GM12891 (cell line): ENCODE measurements around the gene OR10AG1.

Source experiments
- DNase-seq: peaks from one replicate; pipeline ENCODE4 v3.0.0; 2011; ENCODE audit warnings: low spot score; ENCODE audit not compliant: insufficient read length
- FAIRE-seq: peaks from 2 replicates; lab custom pipeline; 2011; peaks lifted over from hg19 to GRCh38; lab: Jason Lieb, UNC
- PAX5 ChIP-seq: IDR thresholded peaks from 2 replicates; pipeline ENCODE4 v1.6.1; 2011; ENCODE audit warnings: low read length, moderate library complexity, mild to moderate bottlenecking; ENCODE audit not compliant: insufficient read depth, severe bottlenecking
- POLR2A ChIP-seq: IDR thresholded peaks from 2 replicates; pipeline ENCODE4 v1.6.1; 2011; ENCODE audit warnings: low read depth, low read length, control low read depth
- POLR2AphosphoS5 ChIP-seq: IDR thresholded peaks from 2 replicates; pipeline ENCODE4 v1.6.1; 2011; ENCODE audit warnings: low read depth, low read length, control low read depth
- POU2F2 ChIP-seq: IDR thresholded peaks from 2 replicates; pipeline ENCODE4 v1.6.1; 2011; ENCODE audit warnings: low read depth, mild to moderate bottlenecking, control low read depth, low read length, moderate library complexity
- SPI1 ChIP-seq: IDR thresholded peaks from 2 replicates; pipeline ENCODE4 v1.6.1; 2011; ENCODE audit warnings: low read depth, low read length, control low read depth
- TAF1 ChIP-seq: IDR thresholded peaks from 2 replicates; pipeline ENCODE4 v1.6.1; 2011; ENCODE audit warnings: low read depth, low read length, control low read depth

OR10AG1 gene

GRCh38 chr11:55936300-55936699 is 33.4 kb downstream of the OR10AG1 start, which contains the start of gene OR5I1:
OR5I1 (minus strand) TSS chr11:55936400; CDS start chr11:55936400, 0 bp downstream.
- no peak for FAIRE-seq
- TF ChIP-seq SPI1 (no peak), POLR2AphosphoS5 (no peak), TAF1 (no peak), PAX5 (no peak), POLR2A (no peak), POU2F2 (no peak)
- DNase-seq = no peak

GRCh38 chr11:55920537-55920936 is 49.2 kb downstream of the OR10AG1 start:
- DNase-seq = no peak
- TF ChIP-seq TAF1 (no peak), POU2F2 (no peak), SPI1 (no peak), PAX5 (no peak), POLR2AphosphoS5 (no peak), POLR2A (no peak)
- no peak for FAIRE-seq
